H9 (cell line): ENCODE results near the gene YIPF5. TPM values are rescaled to one million over a fixed set of nuclear protein-coding genes. Genes with fewer than 3 reads are reported as not detected.

Experiments used
- DNase-seq: peaks from one replicate; pipeline ENCODE4 v3.0.0-alpha.2; 2017
- H2AFZ ChIP-seq: one replicate; pipeline ENCODE4 v1.6.1; 2013; ENCODE audit warnings: mild to moderate bottlenecking, low read length, control low read depth, moderate library complexity
- H2AK5ac ChIP-seq: 2 replicates; pipeline ENCODE4 v1.6.1; 2013; ENCODE audit warnings: low read length, control low read depth, mixed read lengths; ENCODE audit not compliant: insufficient read length
- H2BK120ac ChIP-seq: one replicate; pipeline ENCODE4 v1.6.1; 2013; ENCODE audit warnings: low read depth, mild to moderate bottlenecking, low read length, control low read depth, inconsistent platforms; ENCODE audit not compliant: poor library complexity, severe bottlenecking
- H2BK12ac ChIP-seq: 2 replicates; pipeline ENCODE4 v1.6.1; 2013; ENCODE audit warnings: low read length, control low read depth, mixed read lengths, low read depth; ENCODE audit not compliant: insufficient read length
- H2BK15ac ChIP-seq: 2 replicates; pipeline ENCODE4 v1.6.1; 2013; ENCODE audit warnings: low read depth, low read length, control low read depth
- H2BK20ac ChIP-seq: one replicate; pipeline ENCODE4 v1.6.1; 2013; ENCODE audit warnings: low read depth, mild to moderate bottlenecking, low read length, control low read depth, inconsistent platforms; ENCODE audit not compliant: poor library complexity, severe bottlenecking
- H2BK5ac ChIP-seq: 2 replicates; pipeline ENCODE4 v1.6.1; 2013; ENCODE audit warnings: low read length, control low read depth, mixed read lengths; ENCODE audit not compliant: insufficient read length
- H3K14ac ChIP-seq: 2 replicates; pipeline ENCODE4 v1.6.1; 2013; ENCODE audit warnings: low read length, control low read depth; ENCODE audit not compliant: insufficient read depth
- H3K18ac ChIP-seq: 2 replicates; pipeline ENCODE4 v1.6.1; 2013; ENCODE audit warnings: low read depth, mild to moderate bottlenecking, mixed read lengths, low read length, control low read depth; ENCODE audit not compliant: insufficient read length
- H3K23ac ChIP-seq: 2 replicates; pipeline ENCODE4 v1.6.1; 2013; ENCODE audit warnings: low read length, control low read depth, mixed read lengths, low read depth; ENCODE audit not compliant: insufficient read length
- H3K23me2 ChIP-seq: 2 replicates; pipeline ENCODE4 v1.6.1; 2013; ENCODE audit warnings: low read depth, mild to moderate bottlenecking, mixed read lengths, low read length, control low read depth; ENCODE audit not compliant: insufficient read length, poor library complexity, severe bottlenecking
- H3K27ac ChIP-seq: 2 replicates; pipeline ENCODE4 v1.5.1; 2013; ENCODE audit warnings: low read length, control low read depth, mixed read lengths, low read depth; ENCODE audit not compliant: insufficient read length
- H3K27me3 ChIP-seq: 2 replicates; pipeline ENCODE4 v1.6.1; 2013; ENCODE audit warnings: low read length, control low read depth, inconsistent platforms; ENCODE audit not compliant: insufficient read depth
- H3K4ac ChIP-seq: 2 replicates; pipeline ENCODE4 v1.6.1; 2013; ENCODE audit warnings: low read depth, mild to moderate bottlenecking, control low read depth, inconsistent platforms, low read length, moderate library complexity
- H3K4me1 ChIP-seq: 2 replicates; pipeline ENCODE4 v1.6.1; 2013; ENCODE audit warnings: low read length, control low read depth, inconsistent platforms; ENCODE audit not compliant: insufficient read depth
- H3K4me2 ChIP-seq: 2 replicates; pipeline ENCODE4 v1.6.1; 2013; ENCODE audit warnings: low read length, control low read depth, mixed read lengths; ENCODE audit not compliant: insufficient read length, insufficient read depth
- H3K56ac ChIP-seq: 2 replicates; pipeline ENCODE4 v1.6.1; 2013; ENCODE audit warnings: low read depth, mild to moderate bottlenecking, mixed read lengths, low read length, control low read depth; ENCODE audit not compliant: insufficient read length
- H3K79me1 ChIP-seq: 2 replicates; pipeline ENCODE4 v1.6.1; 2013; ENCODE audit warnings: low read depth, mild to moderate bottlenecking, moderate library complexity, low read length, control low read depth, inconsistent platforms; ENCODE audit not compliant: insufficient read depth, poor library complexity, severe bottlenecking
- H3K79me2 ChIP-seq: 2 replicates; pipeline ENCODE4 v1.6.1; 2013; ENCODE audit warnings: low read length, control low read depth, inconsistent platforms; ENCODE audit not compliant: insufficient read depth
- H3K9ac ChIP-seq: 2 replicates; pipeline ENCODE4 v1.6.1; 2013; ENCODE audit warnings: low read length, control low read depth, mixed read lengths; ENCODE audit not compliant: insufficient read length; ENCODE audit errors: extremely low read depth
- H3K9me3 ChIP-seq: one replicate; pipeline ENCODE4 v1.6.1; 2013; ENCODE audit warnings: low read depth, low read length, inconsistent platforms; ENCODE audit not compliant: control insufficient read depth
- H3T11ph ChIP-seq: one replicate; pipeline ENCODE4 v1.6.1; 2013; ENCODE audit warnings: mild to moderate bottlenecking, low read length, control low read depth, inconsistent platforms
- H4K20me1 ChIP-seq: one replicate; pipeline ENCODE4 v1.6.1; 2013; ENCODE audit not compliant: control insufficient read depth, insufficient read length, insufficient read depth
- H4K5ac ChIP-seq: 2 replicates; pipeline ENCODE4 v1.6.1; 2013; ENCODE audit warnings: low read depth, mild to moderate bottlenecking, mixed read lengths, low read length, control low read depth; ENCODE audit not compliant: insufficient read length
- H4K8ac ChIP-seq: replicated peaks from 2 replicates; pipeline ENCODE4 v1.6.1; 2013; ENCODE audit warnings: low read length, control low read depth, mixed read lengths, low read depth; ENCODE audit not compliant: insufficient read length
- H4K91ac ChIP-seq: 2 replicates; pipeline ENCODE4 v1.6.1; 2013; ENCODE audit warnings: low read depth, mild to moderate bottlenecking, moderate library complexity, mixed read lengths, low read length, control low read depth; ENCODE audit not compliant: insufficient read length
- H3K27ac Mint-ChIP-seq, 3 experiments: 2 replicates in 2 of 3; 3 replicates in 1 of 3; pipeline ENCODE4 v1.8.0; 2020 to 2021; ENCODE audit warnings: mixed read lengths in 3 of 3, mild to moderate bottlenecking in 1 of 3, moderate library complexity in 1 of 3
- H3K27me3 Mint-ChIP-seq: 2 replicates; pipeline ENCODE4 v1.8.0; 2021; ENCODE audit warnings: low read depth, mild to moderate bottlenecking, moderate library complexity, mixed read lengths
- H3K36me3 Mint-ChIP-seq, 3 experiments: 2 replicates in 2 of 3; 3 replicates in 1 of 3; pipeline ENCODE4 v1.8.0; 2020 to 2021; ENCODE audit warnings: low read depth in 3 of 3, mixed read lengths in 3 of 3; ENCODE audit not compliant: insufficient read depth in 1 of 3
- H3K4me1 Mint-ChIP-seq, 2 experiments: 2 replicates each; pipeline ENCODE4 v1.8.0; 2020; ENCODE audit warnings: mixed read lengths in 2 of 2
- H3K4me3 Mint-ChIP-seq, 2 experiments: 2 replicates in 1 of 2; 3 replicates in 1 of 2; pipeline ENCODE4 v1.8.0; 2020 to 2021; ENCODE audit warnings: mild to moderate bottlenecking in 2 of 2, mixed read lengths in 2 of 2, moderate library complexity in 1 of 2
- H3K9me3 Mint-ChIP-seq, 2 experiments: 2 replicates in 1 of 2; 3 replicates in 1 of 2; pipeline ENCODE4 v1.8.0; 2020; ENCODE audit warnings: mild to moderate bottlenecking in 2 of 2, mixed read lengths in 2 of 2, moderate library complexity in 1 of 2
- CTCF ChIP-seq: fragments of 200-600 bp; sonication (generic); conservative IDR thresholded peaks from 3 replicates; pipeline ENCODE4 v1.8.0; 2021; ENCODE audit warnings: antibody characterized with exemption, mild to moderate bottlenecking
- WGBS: extraction: QIAGEN DNeasy Blood & Tissue Kit; methylation state at CpG from one replicate; pipeline ENCODE4 v1.1.7; 2013; ENCODE audit warnings: missing lambda C conversion rate, low lambda C conversion rate, mixed read lengths; ENCODE audit not compliant: insufficient read length; ENCODE audit errors: extremely low coverage; 5-methylcytosine and 5-hydroxymethylcytosine counted together
- total RNA-seq: library from RNA; stranded (reverse); gene quantifications from 2 replicates; pipeline ENCODE4 v1.2.1, GENCODE V29; 2021

Gene YIPF5
- total RNA-seq, 1 experiment from 2014 or later, result 44.6 TPM

DNA sequence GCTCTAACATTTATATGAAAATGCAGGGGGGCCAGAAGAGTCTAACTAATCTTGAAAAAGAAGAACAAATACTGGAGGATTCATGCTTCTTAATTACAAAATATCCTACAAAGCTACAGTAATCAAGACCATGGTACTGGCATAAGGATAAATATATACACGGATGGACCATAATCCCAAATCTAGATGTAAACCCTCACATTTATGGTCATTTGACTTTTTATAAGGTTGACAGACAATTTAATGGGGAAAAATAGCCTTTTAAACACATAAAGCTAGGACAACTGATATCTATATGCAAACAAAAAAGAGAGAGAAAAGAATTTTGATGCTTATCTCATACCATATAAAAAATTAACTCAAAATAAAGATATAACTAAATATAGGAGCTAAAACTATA lies 55.9 kb downstream of the YIPF5 start:
- no peaks in the 10 kb centered on the region for H3K79me2 ChIP-seq
- no peak overlapping the region for H3T11ph ChIP-seq
- TF ChIP-seq CTCF, result no peak
- H3K27me3 ChIP-seq, result no peaks in the 10 kb centered on the region
- H3K4ac ChIP-seq, result no peak overlapping the region
- no peaks in the 10 kb centered on the region for H4K20me1 ChIP-seq
- Mint-ChIP-seq H3K36me3 (no peaks in the 10 kb centered on the region), H3K27ac (no peak overlapping the region), H3K27me3 (no peaks in the 10 kb centered on the region), H3K4me1 (no peaks in the 10 kb centered on the region), H3K9me3 (no peaks in the 10 kb centered on the region; a peak in 2 of 5 replicates), H3K4me3 (no peak overlapping the region)
- no peak overlapping the region for H3K23ac ChIP-seq
- DNase-seq, result no peak
- no peak overlapping the region for H3K4me2 ChIP-seq
- WGBS, result no CpG with 5 or more reads among the region's 1 CpG
- no peaks in the 10 kb centered on the region for H3K9me3 ChIP-seq
- H4K91ac ChIP-seq, result no peak overlapping the region
- no peak overlapping the region for H2BK120ac ChIP-seq
- no peak overlapping the region for H3K18ac ChIP-seq
- no peak overlapping the region for H2BK20ac ChIP-seq
- no peaks in the 10 kb centered on the region for H3K23me2 ChIP-seq
- H3K14ac ChIP-seq, result no peak overlapping the region
- H2BK15ac ChIP-seq, result no peak overlapping the region
- H2BK12ac ChIP-seq, result no peak overlapping the region
- no peak overlapping the region for H3K27ac ChIP-seq
- no peak overlapping the region for H2AFZ ChIP-seq
- no peak overlapping the region for H4K8ac ChIP-seq
- H4K5ac ChIP-seq, result no peak overlapping the region
- H3K56ac ChIP-seq, result no peak overlapping the region
- H2BK5ac ChIP-seq, result no peak overlapping the region
- no peak overlapping the region for H3K9ac ChIP-seq
- H2AK5ac ChIP-seq, result no peak overlapping the region
- no peaks in the 10 kb centered on the region for H3K4me1 ChIP-seq
- no peaks in the 10 kb centered on the region for H3K79me1 ChIP-seq

Other genes starting within 250 kb of the YIPF5 start
- 0.09 and 0.11 TPM in 2 replicates for gene KCTD16, start 214 bp upstream of the YIPF5 start, total RNA-seq